Natural killer cell (primary cell): ENCODE data around the gene FRYL. TPM values are rescaled to one million over a fixed set of nuclear protein-coding genes. Genes with fewer than 3 reads are reported as not detected.

Experiments used
- ATAC-seq, 3 donors: fragments of 150-1000 bp in 2 of 3; fragments of 200-7000 bp in 1 of 3; cut with Tn5 transposase; 1 replicate in 1 of 3; 2 replicates in 2 of 3; pipeline ENCODE4 v1.10.0; 2021; ENCODE audit warnings: mild to moderate bottlenecking in 2 of 3, moderate library complexity in 2 of 3
- DNase-seq, 2 donors: peaks; one replicate each; pipeline versions ENCODE4 v3.0.0 to v3.0.0-alpha.2; 2013 to 2021; ENCODE audit warnings: mixed read lengths in 1 of 2
- H3K27ac ChIP-seq: one replicate; pipeline ENCODE4 v1.5.1; 2013; ENCODE audit warnings: mild to moderate bottlenecking, low read length
- H3K27me3 ChIP-seq: one replicate; pipeline ENCODE4 v1.6.1; 2013; ENCODE audit warnings: low read length; ENCODE audit not compliant: control insufficient read depth, insufficient read depth
- H3K36me3 ChIP-seq: one replicate; pipeline ENCODE4 v1.6.1; 2013; ENCODE audit warnings: low read length; ENCODE audit not compliant: control insufficient read depth, insufficient read depth
- H3K4me1 ChIP-seq: one replicate; pipeline ENCODE4 v1.6.1; 2013; ENCODE audit warnings: low read length; ENCODE audit not compliant: control insufficient read depth, insufficient read depth
- H3K4me3 ChIP-seq: one replicate; pipeline ENCODE4 v1.5.1; 2013; ENCODE audit warnings: low read length
- H3K9me3 ChIP-seq: one replicate; pipeline ENCODE4 v1.6.1; 2013; ENCODE audit warnings: low read length; ENCODE audit not compliant: control insufficient read depth, insufficient read depth
- H3K27ac Mint-ChIP-seq, 2 donors: one replicate each; pipeline ENCODE4 v1.8.0; 2022; ENCODE audit warnings: mild to moderate bottlenecking in 2 of 2, mixed read lengths in 2 of 2, moderate library complexity in 1 of 2
- H3K27me3 Mint-ChIP-seq, 2 donors: one replicate each; pipeline ENCODE4 v1.8.0; 2022; ENCODE audit warnings: low read depth in 2 of 2, mixed read lengths in 2 of 2
- H3K36me3 Mint-ChIP-seq: one replicate; pipeline ENCODE4 v1.8.0; 2022; ENCODE audit warnings: mixed read lengths
- H3K4me1 Mint-ChIP-seq, 2 donors: one replicate each; pipeline ENCODE4 v1.8.0; 2022; ENCODE audit warnings: mixed read lengths in 2 of 2
- H3K4me3 Mint-ChIP-seq: one replicate; pipeline ENCODE4 v1.8.0; 2022; ENCODE audit warnings: mild to moderate bottlenecking, moderate library complexity, mixed read lengths
- H3K9me3 Mint-ChIP-seq, 2 donors: one replicate each; pipeline ENCODE4 v1.8.0; 2022; ENCODE audit warnings: mixed read lengths in 2 of 2
- WGBS: methylation state at CpG from one replicate; pipeline ENCODE4 v1.1.7; 2013; ENCODE audit warnings: missing lambda C conversion rate; ENCODE audit not compliant: insufficient coverage; 5-methylcytosine and 5-hydroxymethylcytosine counted together
- intact Hi-C: fragments of 100-400 bp; cut with micrococcal nuclease; formaldehyde crosslinking; loops from one replicate; pipeline ENCODE4 v1.14.2; 2022
- total RNA-seq, 4 donors: library from RNA; stranded (reverse); fragments of 120-200 nt in 1 of 4; gene quantifications; one replicate each; pipeline versions ENCODE4 v1.2.3 to v1.2.4, GENCODE V29; 2013 to 2022
- TF ChIP-seq, protein P1 (sequence below): fragments of 200-600 bp; IDR thresholded peaks from one replicate; pipeline ENCODE4 v1.8.0; 2022; ENCODE audit warnings: antibody characterized with exemption

FRYL gene
- total RNA-seq, 3 donors from 2014 or later (not counting 1 experiment from before 2014, with no cell fraction given) = 143 to 181 (median 146) TPM

DNA sequence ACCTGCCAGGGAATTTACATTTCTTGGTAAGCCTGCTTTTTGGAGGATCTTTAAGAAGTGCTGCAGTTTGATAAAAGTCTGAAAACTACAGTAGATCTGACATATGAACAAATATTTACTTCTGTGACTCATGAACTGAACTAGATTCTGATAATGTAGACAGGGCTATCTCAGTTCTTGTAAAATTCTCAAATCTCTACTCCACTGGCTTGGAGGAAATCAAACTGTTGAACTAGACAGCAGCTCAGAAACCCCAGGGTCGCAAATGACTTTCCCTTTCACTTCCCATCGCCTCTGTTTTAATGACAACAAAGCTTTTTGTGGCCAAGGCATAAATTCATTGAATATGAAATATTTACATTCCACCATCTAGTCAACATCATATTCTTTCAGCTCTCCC lies 35.4 kb upstream of the FRYL start:
- WGBS = 0% methylated on average over 2 of the region's 2 CpGs
- Mint-ChIP-seq H3K27me3 (peaks cover 18 to 24% of the 10 kb centered on the region in 2 donors), H3K4me1 (peaks cover 0 to 6% of the 10 kb centered on the region in 2 donors), H3K4me3 (no peak overlapping the region), H3K36me3 (no peaks in the 10 kb centered on the region), H3K27ac (no peak overlapping the region), H3K9me3 (no peaks in the 10 kb centered on the region)
- no peaks in the 10 kb centered on the region for H3K36me3 ChIP-seq
- ATAC-seq (no peak), DNase-seq (peak in 1 of 2 donors; percentile 6)
- no peak overlapping the region for H3K4me3 ChIP-seq
- H3K27me3 ChIP-seq = no peaks in the 10 kb centered on the region
- no peaks in the 10 kb centered on the region for H3K4me1 ChIP-seq
- intact Hi-C loops = no loop called here
- TF ChIP-seq, protein P1, sequence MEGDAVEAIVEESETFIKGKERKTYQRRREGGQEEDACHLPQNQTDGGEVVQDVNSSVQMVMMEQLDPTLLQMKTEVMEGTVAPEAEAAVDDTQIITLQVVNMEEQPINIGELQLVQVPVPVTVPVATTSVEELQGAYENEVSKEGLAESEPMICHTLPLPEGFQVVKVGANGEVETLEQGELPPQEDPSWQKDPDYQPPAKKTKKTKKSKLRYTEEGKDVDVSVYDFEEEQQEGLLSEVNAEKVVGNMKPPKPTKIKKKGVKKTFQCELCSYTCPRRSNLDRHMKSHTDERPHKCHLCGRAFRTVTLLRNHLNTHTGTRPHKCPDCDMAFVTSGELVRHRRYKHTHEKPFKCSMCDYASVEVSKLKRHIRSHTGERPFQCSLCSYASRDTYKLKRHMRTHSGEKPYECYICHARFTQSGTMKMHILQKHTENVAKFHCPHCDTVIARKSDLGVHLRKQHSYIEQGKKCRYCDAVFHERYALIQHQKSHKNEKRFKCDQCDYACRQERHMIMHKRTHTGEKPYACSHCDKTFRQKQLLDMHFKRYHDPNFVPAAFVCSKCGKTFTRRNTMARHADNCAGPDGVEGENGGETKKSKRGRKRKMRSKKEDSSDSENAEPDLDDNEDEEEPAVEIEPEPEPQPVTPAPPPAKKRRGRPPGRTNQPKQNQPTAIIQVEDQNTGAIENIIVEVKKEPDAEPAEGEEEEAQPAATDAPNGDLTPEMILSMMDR = no peak
- H3K27ac ChIP-seq = no peak overlapping the region
- H3K9me3 ChIP-seq = no peaks in the 10 kb centered on the region

DNA sequence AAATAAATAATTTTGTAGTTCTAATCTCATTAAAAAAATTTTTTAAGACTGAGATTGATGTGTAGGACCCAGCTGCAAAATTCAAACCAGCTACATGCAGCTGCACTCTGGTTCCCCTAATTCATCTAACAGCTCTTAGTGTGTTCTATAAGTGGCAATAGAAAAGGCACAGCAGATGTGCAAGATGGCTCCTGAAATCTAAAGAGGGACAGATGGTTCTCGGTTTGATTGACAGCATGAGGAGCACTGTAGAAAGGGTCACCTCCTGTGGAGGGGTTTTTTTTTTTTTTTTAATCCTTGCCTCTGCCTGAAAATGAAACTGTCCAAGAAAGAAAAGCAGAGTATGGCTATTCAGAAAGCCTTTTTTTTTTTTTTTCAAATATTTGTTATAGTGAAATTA lies 33.9 kb upstream of the FRYL start:
- H3K4me3 Mint-ChIP-seq = no peak overlapping the region
- no peaks in the 10 kb centered on the region for H3K27me3 ChIP-seq
- ATAC-seq (no peak), DNase-seq (no peak)
- no peaks in the 10 kb centered on the region for H3K4me1 ChIP-seq
- no peaks in the 10 kb centered on the region for H3K9me3 ChIP-seq
- TF ChIP-seq, protein P1 = no peak
- intact Hi-C loops = no loop called here
- no peaks in the 10 kb centered on the region for H3K36me3 ChIP-seq
- peaks cover 7 to 10% of the 10 kb centered on the region in 2 donors for H3K27me3 Mint-ChIP-seq
- no peaks in the 10 kb centered on the region for H3K9me3 Mint-ChIP-seq
- H3K36me3 Mint-ChIP-seq = no peaks in the 10 kb centered on the region
- H3K27ac ChIP-seq = no peak overlapping the region
- H3K27ac Mint-ChIP-seq = no peak overlapping the region
- 36% methylated on average over 1 of the region's 1 CpG for WGBS
- no peak overlapping the region for H3K4me3 ChIP-seq
- peaks cover 0 to 6% of the 10 kb centered on the region in 2 donors for H3K4me1 Mint-ChIP-seq

DNA sequence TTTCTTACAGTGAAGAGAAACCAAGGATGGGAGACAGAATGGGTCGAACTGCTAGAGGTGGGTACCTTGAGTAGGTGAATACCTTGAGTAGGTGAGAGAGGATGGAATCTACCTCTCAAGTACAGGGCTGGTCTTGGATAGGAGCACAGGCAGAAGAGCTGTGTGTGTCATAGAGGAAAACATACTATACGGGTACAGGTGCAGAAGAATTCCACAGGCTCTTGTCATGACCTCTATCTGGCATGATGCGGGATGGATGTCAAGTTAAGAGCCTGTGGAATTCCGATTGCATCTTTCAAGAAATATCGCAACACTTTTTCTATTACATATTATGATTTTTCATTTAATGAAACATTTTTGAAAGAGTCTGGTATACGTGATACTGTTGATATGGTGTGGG lies 32.8 kb upstream of the FRYL start:
- H3K4me1 ChIP-seq = no peaks in the 10 kb centered on the region
- H3K9me3 Mint-ChIP-seq = no peaks in the 10 kb centered on the region
- TF ChIP-seq, protein P1 = no peak
- H3K4me3 ChIP-seq = no peak overlapping the region
- H3K4me3 Mint-ChIP-seq = no peak overlapping the region
- no peaks in the 10 kb centered on the region for H3K9me3 ChIP-seq
- H3K36me3 Mint-ChIP-seq = no peaks in the 10 kb centered on the region
- H3K27me3 ChIP-seq = no peaks in the 10 kb centered on the region
- 73% methylated on average over 4 of the region's 6 CpGs for WGBS
- H3K27ac ChIP-seq = no peak overlapping the region
- H3K27me3 Mint-ChIP-seq = no peaks in the 10 kb centered on the region
- H3K4me1 Mint-ChIP-seq = peaks cover 0 to 6% of the 10 kb centered on the region in 2 donors
- ATAC-seq (no peak), DNase-seq (no peak)
- no peaks in the 10 kb centered on the region for H3K36me3 ChIP-seq
- intact Hi-C loops = no loop called here
- H3K27ac Mint-ChIP-seq = no peak overlapping the region

DNA sequence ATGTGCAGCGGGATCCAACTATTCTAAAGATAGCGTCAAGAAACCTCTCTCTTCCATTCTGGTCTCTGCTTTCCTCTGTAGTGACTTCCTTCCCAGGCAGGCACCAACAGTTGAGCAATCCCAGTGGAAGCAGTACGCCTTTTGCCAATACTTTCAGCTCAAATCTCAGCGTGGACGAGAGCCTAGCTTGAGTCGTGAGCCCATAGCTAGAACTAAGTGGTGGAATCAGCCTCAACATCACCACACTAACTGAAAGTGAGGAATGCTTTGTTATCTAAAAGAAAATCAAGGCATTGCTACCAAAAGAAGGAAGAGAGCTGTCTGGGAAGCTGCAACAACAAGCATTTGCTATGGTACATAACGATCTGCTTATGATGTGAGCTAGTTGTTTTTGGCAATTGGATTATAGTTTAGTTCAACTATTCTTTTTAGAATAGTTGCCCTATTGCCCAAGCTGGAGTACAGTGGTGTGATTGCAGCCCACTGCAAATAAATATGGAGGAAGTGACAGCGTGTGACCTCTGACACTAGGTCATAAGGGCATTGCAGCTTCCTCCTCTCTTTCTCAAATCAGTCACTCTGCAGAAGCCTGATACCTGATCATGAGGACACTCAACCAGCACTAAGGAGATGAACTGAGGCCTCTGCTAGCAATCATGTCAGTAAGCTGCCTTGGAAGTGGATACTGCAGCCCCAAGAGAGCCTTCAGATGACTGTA lies 24.7 kb upstream of the FRYL start:
- H3K9me3 ChIP-seq = no peaks in the 10 kb centered on the region
- no peaks in the 10 kb centered on the region for H3K4me1 ChIP-seq
- DNase-seq (no peak), ATAC-seq (no peak)
- H3K36me3 ChIP-seq = no peaks in the 10 kb centered on the region
- Mint-ChIP-seq H3K27ac (no peak overlapping the region), H3K27me3 (peaks cover 0 to 3% of the 10 kb centered on the region in 2 donors), H3K9me3 (no peaks in the 10 kb centered on the region), H3K4me3 (no peak overlapping the region), H3K4me1 (no peaks in the 10 kb centered on the region), H3K36me3 (no peaks in the 10 kb centered on the region)
- WGBS = 96% methylated on average over 7 of the region's 8 CpGs
- H3K4me3 ChIP-seq = no peak overlapping the region
- H3K27me3 ChIP-seq = no peaks in the 10 kb centered on the region
- TF ChIP-seq, protein P1 = no peak
- intact Hi-C loops = no loop called here
- no peak overlapping the region for H3K27ac ChIP-seq
